A204.1 (cell line): ENCODE data around the gene RDH8.
A peak's percentile ranks its signal among the peaks of the same experiment; 100 is the strongest.

Source experiments
- FAIRE-seq: peaks from 2 replicates; lab custom pipeline; 2012; peaks lifted over from hg19 to GRCh38; lab: Jason Lieb, UNC

Gene RDH8, protein sequence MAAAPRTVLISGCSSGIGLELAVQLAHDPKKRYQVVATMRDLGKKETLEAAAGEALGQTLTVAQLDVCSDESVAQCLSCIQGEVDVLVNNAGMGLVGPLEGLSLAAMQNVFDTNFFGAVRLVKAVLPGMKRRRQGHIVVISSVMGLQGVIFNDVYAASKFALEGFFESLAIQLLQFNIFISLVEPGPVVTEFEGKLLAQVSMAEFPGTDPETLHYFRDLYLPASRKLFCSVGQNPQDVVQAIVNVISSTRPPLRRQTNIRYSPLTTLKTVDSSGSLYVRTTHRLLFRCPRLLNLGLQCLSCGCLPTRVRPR

DNA sequence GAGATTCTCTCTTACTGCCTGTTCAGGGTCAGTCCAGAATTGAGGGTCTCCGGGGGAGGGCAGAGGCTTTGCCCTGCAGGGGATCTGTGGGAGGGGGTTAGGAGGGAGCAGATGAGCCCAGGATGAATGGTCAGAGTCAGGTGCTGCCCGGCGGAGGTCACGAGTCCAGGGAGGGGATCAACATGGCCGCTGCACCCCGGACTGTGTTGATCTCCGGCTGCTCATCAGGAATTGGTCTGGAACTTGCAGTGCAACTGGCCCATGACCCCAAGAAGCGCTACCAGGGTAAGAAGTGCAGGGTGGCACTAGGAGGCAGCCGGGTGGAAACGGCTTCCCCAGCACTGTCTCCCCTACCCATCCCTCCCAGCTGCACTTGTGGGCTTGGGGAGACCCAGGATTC is at the start of gene RDH8:
Gene RDH8 (plus strand): TSS at position 168 of the 400 bp plus-strand sequence. CDS start 15 bp downstream, at position 183.
- no peak for FAIRE-seq

GRCh38 chr19:9966024-9966423 is 47.3 kb upstream of the RDH8 start:
- no peak for FAIRE-seq

- no peak for FAIRE-seq
Measured at GRCh38 chr19:9966448-9966847, 46.8 kb upstream of the RDH8 start.

- no peak for FAIRE-seq
Measured at GRCh38 chr19:9967326-9967725, 46.0 kb upstream of the RDH8 start.

DNA sequence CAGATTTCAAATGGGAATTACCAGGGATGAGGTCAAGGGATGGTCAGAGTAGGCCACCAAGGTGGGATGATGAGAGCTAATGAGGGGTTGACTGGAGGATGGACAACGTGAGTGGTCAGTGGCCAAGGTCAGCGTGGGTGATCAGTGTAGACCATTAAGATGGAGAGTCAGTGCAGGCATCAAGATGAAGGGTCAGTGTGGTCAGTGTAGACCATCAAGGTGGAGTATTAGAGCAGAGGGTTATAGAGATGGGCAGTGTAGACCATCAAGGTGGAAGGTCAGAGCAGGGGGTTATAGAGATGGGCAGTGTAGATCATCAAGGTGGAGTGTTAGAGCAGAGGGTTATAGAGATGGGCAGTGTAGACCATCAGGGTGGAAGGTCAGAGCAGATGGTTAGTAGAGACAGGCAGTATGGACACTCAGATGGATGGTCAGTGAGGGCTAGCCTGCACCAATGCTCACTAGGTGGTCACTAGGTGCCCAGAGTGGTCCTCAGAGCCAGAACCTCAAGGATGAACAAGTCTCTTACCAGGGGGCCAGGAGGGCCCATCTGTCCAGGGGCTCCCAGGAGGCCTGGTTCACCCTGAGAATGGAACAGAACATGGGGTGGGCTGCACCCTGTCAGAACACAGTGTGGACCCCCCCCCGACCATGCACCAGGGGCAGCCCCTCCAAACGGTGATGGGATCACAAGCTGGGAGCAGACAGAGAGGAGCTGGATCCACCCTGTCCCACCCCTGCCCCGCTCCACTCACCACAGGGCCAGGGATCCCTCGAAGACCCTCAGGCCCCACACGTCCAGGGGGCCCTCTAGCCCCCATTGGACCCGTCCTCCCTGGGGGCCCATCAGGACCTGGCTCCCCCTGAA is 44.2 kb upstream of the RDH8 start:
- FAIRE-seq = no peak

DNA sequence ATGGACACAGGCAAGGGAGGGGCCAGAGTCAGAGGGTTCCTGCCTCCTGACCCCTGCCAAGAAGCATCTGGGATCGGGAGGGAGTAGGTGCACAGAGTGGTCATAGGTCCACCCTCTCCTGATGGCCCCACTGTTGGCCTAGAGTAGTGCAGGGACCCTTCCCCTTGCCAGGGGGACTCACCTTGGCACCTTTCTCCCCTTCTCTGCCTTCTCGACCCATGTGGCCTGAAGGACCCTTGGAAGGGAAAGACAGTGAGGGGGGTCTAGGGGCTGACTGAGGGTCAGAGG is 43.7 kb upstream of the RDH8 start:
- FAIRE-seq = no peak

DNA sequence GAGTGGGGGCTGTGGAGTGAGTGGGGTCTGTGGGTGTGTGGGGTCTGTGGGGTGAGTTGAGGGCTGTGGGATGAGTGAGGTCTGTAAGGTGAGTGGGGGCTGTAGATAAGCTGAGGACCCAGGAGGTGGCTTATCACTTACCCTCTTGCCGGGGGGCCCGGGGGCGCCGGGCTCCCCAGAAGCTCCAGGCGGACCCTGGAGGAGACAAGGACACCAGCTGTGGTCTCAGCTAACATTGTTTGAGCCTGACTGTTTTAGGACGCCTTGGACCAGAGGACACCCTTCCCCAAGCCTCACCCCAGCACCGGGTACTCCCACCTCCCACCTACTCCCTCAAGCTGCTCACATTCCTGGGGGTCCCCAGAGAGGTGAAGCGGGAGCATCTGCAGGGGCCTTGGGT is 42.8 kb upstream of the RDH8 start:
- FAIRE-seq = no peak

DNA sequence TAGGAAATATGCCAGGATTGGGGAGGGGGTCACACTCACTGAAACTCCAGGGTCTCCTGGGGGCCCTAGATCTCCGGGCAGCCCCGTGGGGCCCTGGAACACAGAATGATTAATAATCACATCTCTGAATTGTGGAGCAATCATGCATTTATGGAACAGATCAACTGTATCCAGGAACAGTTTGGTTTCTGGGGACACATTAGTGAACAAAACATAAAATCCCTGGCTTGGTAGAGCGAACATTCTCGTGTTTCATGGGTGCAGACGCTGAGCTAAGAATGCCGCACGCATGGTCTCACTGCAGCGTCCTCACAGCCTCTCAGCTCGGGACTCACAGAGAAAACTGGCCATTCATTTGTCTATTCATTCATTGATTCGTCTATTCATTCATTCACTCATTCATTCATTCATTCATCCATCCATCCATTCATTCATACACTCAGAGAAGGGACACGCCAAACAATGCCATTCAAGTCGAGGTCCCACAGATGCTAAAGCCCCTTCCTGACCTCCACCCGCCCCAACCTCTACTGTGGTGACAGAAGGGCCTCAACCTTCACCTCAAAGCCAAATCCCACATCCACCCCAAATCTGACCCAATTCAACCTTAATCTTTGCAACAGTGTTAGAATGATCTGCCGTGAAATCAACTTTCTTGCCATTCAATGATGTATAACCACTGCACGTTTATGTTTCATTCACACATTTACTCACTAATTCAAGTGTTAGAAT is 42.0 kb upstream of the RDH8 start:
- no peak for FAIRE-seq

GRCh38 chr19:9972103-9972502 is 41.2 kb upstream of the RDH8 start:
- FAIRE-seq = no peak

DNA sequence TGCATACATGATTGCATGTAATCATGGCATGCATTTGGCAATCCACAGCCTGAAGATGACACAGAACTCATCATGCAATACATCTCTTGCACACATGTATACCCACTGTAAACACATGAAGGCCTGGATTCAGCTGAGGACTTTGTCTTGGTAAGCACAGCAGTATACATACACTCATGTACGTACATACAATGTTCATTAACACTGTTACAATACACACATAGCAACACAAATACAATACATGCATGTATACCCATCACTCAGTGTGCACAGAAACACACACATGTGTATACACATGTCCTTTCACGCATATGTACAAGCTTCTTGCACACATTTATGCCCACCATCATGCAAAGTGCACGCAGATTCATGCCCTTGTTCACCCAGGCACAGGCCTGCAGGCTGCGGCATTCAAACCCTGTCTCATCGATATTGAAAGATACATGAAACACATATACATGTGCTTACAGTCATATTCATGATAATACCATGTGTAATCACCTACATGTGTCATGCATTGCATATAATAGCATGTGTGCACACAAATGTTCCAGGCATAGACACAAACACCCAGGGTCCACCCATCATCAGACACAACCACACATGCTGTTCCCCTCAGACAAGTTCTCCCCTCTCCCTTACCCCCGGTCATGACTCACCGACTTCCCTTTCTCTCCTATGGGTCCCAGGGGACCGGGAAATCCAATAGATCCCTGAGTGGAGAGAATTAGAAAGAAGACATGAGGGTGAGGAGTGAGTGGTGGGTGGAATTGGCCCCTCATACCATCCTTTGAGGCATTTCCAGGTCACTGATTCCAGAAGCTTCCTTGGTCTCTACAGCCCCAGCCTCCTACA is 31.6 kb upstream of the RDH8 start:
- FAIRE-seq = no peak

DNA sequence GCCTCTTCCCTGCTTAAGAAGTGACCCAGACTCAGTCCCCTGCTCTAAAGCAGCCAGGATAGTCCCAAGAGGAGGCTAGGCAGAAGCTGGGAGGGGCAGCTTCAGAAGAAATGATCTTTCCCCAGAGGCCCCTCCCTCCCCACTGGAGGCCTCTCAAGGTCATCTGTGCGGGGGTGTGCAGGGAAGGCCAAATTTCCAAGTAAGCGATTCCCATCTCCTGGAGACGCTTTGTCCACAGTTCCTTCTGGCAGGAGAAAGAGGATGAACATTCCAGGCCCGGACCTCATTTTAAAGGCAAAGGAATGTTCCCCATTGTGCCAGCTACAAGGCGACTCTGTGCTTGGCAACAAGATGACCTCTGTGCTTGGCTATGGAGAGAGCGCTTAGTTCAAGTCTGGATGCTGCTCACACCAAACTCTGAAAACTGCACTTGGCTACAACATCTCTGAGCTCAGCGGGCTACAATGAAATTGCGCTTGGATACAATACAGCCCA is 26.4 kb upstream of the RDH8 start:
- no peak for FAIRE-seq

GRCh38 chr19:9989504-9989903 is 23.8 kb upstream of the RDH8 start:
- no peak for FAIRE-seq

- no peak for FAIRE-seq
Measured at GRCh38 chr19:9991425-9992191, 21.7 kb upstream of the RDH8 start.

GRCh38 chr19:9995084-9995483 is 18.2 kb upstream of the RDH8 start:
- FAIRE-seq = no peak

GRCh38 chr19:9995999-9996398 is 17.3 kb upstream of the RDH8 start:
- no peak for FAIRE-seq

- FAIRE-seq = no peak
Measured at GRCh38 chr19:9996541-9996940, 16.7 kb upstream of the RDH8 start.

GRCh38 chr19:10000171-10000826 is 13.0 kb upstream of the RDH8 start:
- FAIRE-seq = peak; percentile 56

- FAIRE-seq = no peak
Measured at GRCh38 chr19:10001899-10002298, 11.4 kb upstream of the RDH8 start.

- no peak for FAIRE-seq
Measured at GRCh38 chr19:10003271-10003670, 10.0 kb upstream of the RDH8 start.

GRCh38 chr19:10004617-10005016 is 8.7 kb upstream of the RDH8 start:
- no peak for FAIRE-seq
